Measurements from ENCODE around the gene MTX1.
"Not testable (repeated sequence)": the region's sequence is repeated elsewhere in the genome, so short reads cannot be mapped to it uniquely, and the experiment has no call there.

MTX1 gene

GRCh38 chr1:155186067-155186793 is 22.3 kb upstream of the MTX1 start:
- TF ChIP-seq CTCF (IDR thresholded peaks at IDR 0.05), result no peak
- peak; percentile 56 for DNase-seq (ENCODE audit: low spot score)
- no peak overlapping the region for H3K27ac ChIP-seq
- H3K4me3 ChIP-seq, result no peak overlapping the region

GRCh38 chr1:155186794-155187455 is 21.6 kb upstream of the MTX1 start:
- Histone ChIP-seq H3K27ac (no peak overlapping the region), H3K4me3 (no peak overlapping the region)
- peak; percentile 69 for DNase-seq (ENCODE audit: low spot score)
- TF ChIP-seq CTCF (IDR thresholded peaks at IDR 0.05), result no peak

GRCh38 chr1:155187456-155187891 is 21.0 kb upstream of the MTX1 start:
- DNase-seq (ENCODE audit: low spot score), result no peak
- H3K27ac ChIP-seq, result no peak overlapping the region
- TF ChIP-seq CTCF (IDR thresholded peaks at IDR 0.05), result no peak
- H3K4me3 ChIP-seq, result no peak overlapping the region

- Histone ChIP-seq H3K4me3 (no peak overlapping the region), H3K27ac (no peak overlapping the region)
- TF ChIP-seq CTCF (IDR thresholded peaks at IDR 0.05), result no peak
- no peak for DNase-seq (ENCODE audit: low spot score)
Measured at GRCh38 chr1:155188268-155188667, 20.2 kb upstream of the MTX1 start.

GRCh38 chr1:155189926-155190325 is 18.6 kb upstream of the MTX1 start:
- not testable (repeated sequence) for H3K4me3 ChIP-seq; H3K27ac ChIP-seq; DNase-seq (ENCODE audit: low spot score)

GRCh38 chr1:155191904-155192303 is 16.6 kb upstream of the MTX1 start:
- peak overlapping the region in 1 of 2 donors; percentile 94 for H3K27ac ChIP-seq
- no peak for DNase-seq (ENCODE audit: low spot score)
- H3K4me3 ChIP-seq, result no peak overlapping the region
- TF ChIP-seq CTCF (IDR thresholded peaks at IDR 0.05), result no peak

- no peak for TF ChIP-seq CTCF (IDR thresholded peaks at IDR 0.05)
- Histone ChIP-seq H3K27ac (peak overlapping the region; percentile 81 to 94), H3K4me3 (peak overlapping the region; percentile 71)
- no peak for DNase-seq (ENCODE audit: low spot score)
Measured at GRCh38 chr1:155192346-155193274, 15.9 kb upstream of the MTX1 start.

All from coronary artery (tissue), 2 donors.